Loucy (cell line): ENCODE data around the gene RBP3.

Source experiments
- CTCF ChIP-seq: fragments of 200-600 bp; sonication (generic); conservative IDR thresholded peaks from 2 replicates; pipeline ENCODE4 v1.5.1; 2014; ENCODE audit warnings: mild to moderate bottlenecking, antibody characterized with exemption, low read length
- EZH2phosphoT487 ChIP-seq: fragments of 200-600 bp; IDR thresholded peaks from 2 replicates; pipeline ENCODE4 v1.6.1; 2018; ENCODE audit warnings: antibody characterized with exemption, mild to moderate bottlenecking, moderate library complexity, borderline replicate concordance

DNA sequence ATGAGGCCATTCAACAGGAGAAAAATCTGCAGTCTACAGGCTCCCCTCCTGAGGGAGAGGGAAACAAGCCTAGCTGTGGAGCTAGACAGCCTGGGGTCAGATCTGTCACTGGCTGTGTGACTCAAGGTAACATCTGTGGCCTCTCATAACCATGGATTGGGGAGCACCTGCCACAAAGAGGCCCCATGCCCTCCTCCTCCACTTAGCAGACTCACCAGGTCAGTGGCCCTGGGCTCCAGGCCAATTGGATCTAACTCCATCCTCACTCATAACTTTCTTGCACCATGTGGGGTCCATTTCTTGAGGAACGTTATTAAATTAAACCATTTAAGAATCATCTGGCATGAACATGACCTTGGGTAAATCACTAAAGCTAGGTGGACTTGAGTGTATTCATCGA, 46.3 kb upstream of the RBP3 start:
- TF ChIP-seq CTCF (no peak), EZH2phosphoT487 (no peak)
